Heart right ventricle (tissue), 16 donors: ENCODE measurements around the gene ASB5. TPM values are rescaled to one million over a fixed set of nuclear protein-coding genes. Genes with fewer than 3 reads are reported as not detected.
"Not testable (repeated sequence)": the region's sequence is repeated elsewhere in the genome, so short reads cannot be mapped to it uniquely, and the experiment has no call there.

Experiments used
- ATAC-seq, 8 donors: fragments of 200-7000 bp; cut with Tn5 transposase; one replicate each; pipeline ENCODE4 v1.9.1; 2020; ENCODE audit warnings: mild to moderate bottlenecking in 8 of 8, moderate library complexity in 8 of 8, moderate number of reproducible peaks in 1 of 8
- DNase-seq, 2 donors: peaks; one replicate each; pipeline ENCODE4 v3.0.0-alpha.2; 2020
- H3K27ac ChIP-seq, 10 donors: fragments of 200-600 bp; sonication (generic) in 2 of 10; one replicate each; pipeline versions ENCODE4 v1.5.0 to v1.8.0; 2020 to 2022; ENCODE audit warnings: mild to moderate bottlenecking in 3 of 10
- H3K27me3 ChIP-seq, 7 donors: fragments of 200-600 bp; one replicate each; pipeline ENCODE4 v1.8.0; 2021 to 2022; ENCODE audit warnings: mild to moderate bottlenecking in 2 of 7
- H3K36me3 ChIP-seq, 9 donors: fragments of 200-600 bp; sonication (generic) in 1 of 9; one replicate each; pipeline versions ENCODE4 v1.5.0 to v1.8.0; 2020 to 2022; ENCODE audit warnings: mild to moderate bottlenecking in 2 of 9
- H3K4me1 ChIP-seq, 9 donors: fragments of 200-600 bp; sonication (generic) in 1 of 9; one replicate each; pipeline versions ENCODE4 v1.5.0 to v1.8.0; 2020 to 2022; ENCODE audit warnings: mild to moderate bottlenecking in 4 of 9
- H3K4me3 ChIP-seq, 10 donors: fragments of 200-600 bp; sonication (generic) in 2 of 10; one replicate each; pipeline versions ENCODE4 v1.5.0 to v1.8.0; 2020 to 2022; ENCODE audit warnings: mild to moderate bottlenecking in 7 of 10, moderate library complexity in 2 of 10
- H3K9me3 ChIP-seq, 11 donors: fragments of 200-600 bp in 10 of 11; sonication (generic) in 2 of 11; one replicate each; pipeline versions ENCODE4 v1.5.0 to v1.8.0; 2013 to 2022; ENCODE audit warnings: mild to moderate bottlenecking in 2 of 11, control low read depth in 1 of 11, moderate library complexity in 1 of 11
- CTCF ChIP-seq, 9 donors: fragments of 200-600 bp; sonication (generic) in 2 of 9; IDR thresholded peaks; one replicate each; pipeline versions ENCODE4 v1.5.0 to v1.8.0; 2021 to 2022; ENCODE audit warnings: antibody characterized with exemption in 9 of 9, mild to moderate bottlenecking in 5 of 9, moderate library complexity in 1 of 9
- WGBS, 2 donors: extraction: QIAGEN DNeasy Blood & Tissue Kit; methylation state at CpG; one replicate each; pipeline ENCODE4 v1.1.7; 2013; ENCODE audit warnings: inconsistent platforms in 1 of 2; 5-methylcytosine and 5-hydroxymethylcytosine counted together
- intact Hi-C, 10 donors: fragments of 100-400 bp; cut with DNase I; formaldehyde crosslinking; loops; one replicate each; pipeline versions ENCODE4 v1.11.1 to v1.14.2; 2022
- polyA plus RNA-seq, 2 donors: library from polyadenylated mRNA; stranded (reverse); fragments of 200-250 nt; gene quantifications; one replicate each; pipeline ENCODE4 v1.2.3, GENCODE V29; 2013
- total RNA-seq, 10 donors: library from RNA; stranded (reverse); fragmentation: NEBNext Ultra II Directional in 3 of 10; extraction: Animal tissue kit (Norgen Biotek cat#: 25700) in 3 of 10; gene quantifications; one replicate each; pipeline versions ENCODE4 v1.2.1 to v1.2.4, GENCODE V29; 2021 to 2023
- donor health status: Arrhythmogenic right ventricular cardiomyopathy.
- donor health status: ischemic (EF 13 %, LVEDD 7.1; RV severe dilation, severe dysfunction).
- donor health status: healthy with polysubstance abuse.
- donor health status: DM: no; HTN: yes; CAD: no.
- donor health status: DM: no; HTN: no; CAD: no.
- donor health status: ischemic (EF 25% LVEDD 6.9; RV normal size, moderate dysfunction).
- donor health status: ischemic (EF 25% LVEDD 5.7; RV mildly dilated, moderate dysfunction).
- donor health status: healthy.
- donor health status: DM: yes; HTN: yes; CAD: no.
- donor health status: Ischemic cardiomyopathy.
- donor health status: ischemic (EF 35%, LVEDD 5.7; RV mildly dilated, moderate dysfunction).
- donor health status: nonischemic (EF 11% LVEDD 7.7; RV severe dilation, severe dysfunction).
- donor health status: DM: yes; HTN: yes; CAD: no.
- donor health status: PGD.
- donor health status: ischemic (EF 29% LVEDD 5.4; RV normal size, mild dysfunction).
- donor health status: nonischemic (EF 23%, LVEDD 6.1; RV moderate dilation, normal function).

Gene ASB5
- total and polyA plus RNA-seq, 12 donors, result 0.95 to 6.5 (median 3.8) TPM

GRCh38 chr4:176289561-176289960 is 20.5 kb upstream of the ASB5 start:
- Histone ChIP-seq H3K27me3 (no peaks in the 10 kb centered on the region), H3K4me1 (peaks cover 0 to 11% (median 0%) of the 10 kb centered on the region in 9 donors), H3K36me3 (no peaks in the 10 kb centered on the region), H3K4me3 (no peak overlapping the region), H3K9me3 (no peaks in the 10 kb centered on the region), H3K27ac (no peak overlapping the region)
- ATAC-seq (no peak), DNase-seq (no peak)
- WGBS, 2 donors, result 91 to 92% methylated on average over 6 of the region's 6 CpGs
- TF ChIP-seq CTCF (IDR thresholded peaks at IDR 0.05), result no peak
- intact Hi-C loops, result no loop called here

GRCh38 chr4:176288020-176288419 is 19.0 kb upstream of the ASB5 start:
- no peaks in the 10 kb centered on the region for H3K9me3 ChIP-seq
- no peak for ATAC-seq
- intact Hi-C loops, result no loop called here
- H3K27ac ChIP-seq, result no peak overlapping the region
- DNase-seq, result no peak
- no peak for TF ChIP-seq CTCF (IDR thresholded peaks at IDR 0.05)
- no peaks in the 10 kb centered on the region for H3K27me3 ChIP-seq
- no peaks in the 10 kb centered on the region for H3K36me3 ChIP-seq
- H3K4me1 ChIP-seq, result peaks cover 0 to 11% (median 0%) of the 10 kb centered on the region in 9 donors
- H3K4me3 ChIP-seq, result no peak overlapping the region

GRCh38 chr4:176287546-176287945 is 18.5 kb upstream of the ASB5 start:
- Histone ChIP-seq H3K4me1 (peaks cover 0 to 11% (median 0%) of the 10 kb centered on the region in 9 donors), H3K36me3 (no peaks in the 10 kb centered on the region), H3K27me3 (no peaks in the 10 kb centered on the region), H3K9me3 (no peaks in the 10 kb centered on the region), H3K4me3 (no peak overlapping the region), H3K27ac (no peak overlapping the region)
- DNase-seq (no peak), ATAC-seq (no peak)
- intact Hi-C loops, result no loop called here
- no peak for TF ChIP-seq CTCF (IDR thresholded peaks at IDR 0.05)

GRCh38 chr4:176286728-176287127 is 17.7 kb upstream of the ASB5 start:
- ATAC-seq (peak in 6 of 8 donors; percentile 35 to 83 (median 65)), DNase-seq (no peak)
- no peaks in the 10 kb centered on the region for H3K9me3 ChIP-seq
- intact Hi-C loops, result no loop called here
- H3K4me3 ChIP-seq, result no peak overlapping the region
- 29 to 34% methylated on average over 3 of the region's 3 CpGs for WGBS, 2 donors
- no peaks in the 10 kb centered on the region for H3K36me3 ChIP-seq
- peak overlapping the region in 2 of 10 donors; percentile 17 to 19 for H3K27ac ChIP-seq
- H3K27me3 ChIP-seq, result no peaks in the 10 kb centered on the region
- TF ChIP-seq CTCF (IDR thresholded peaks at IDR 0.05), result no peak
- peaks cover 0 to 11% (median 0%) of the 10 kb centered on the region in 9 donors for H3K4me1 ChIP-seq

DNA sequence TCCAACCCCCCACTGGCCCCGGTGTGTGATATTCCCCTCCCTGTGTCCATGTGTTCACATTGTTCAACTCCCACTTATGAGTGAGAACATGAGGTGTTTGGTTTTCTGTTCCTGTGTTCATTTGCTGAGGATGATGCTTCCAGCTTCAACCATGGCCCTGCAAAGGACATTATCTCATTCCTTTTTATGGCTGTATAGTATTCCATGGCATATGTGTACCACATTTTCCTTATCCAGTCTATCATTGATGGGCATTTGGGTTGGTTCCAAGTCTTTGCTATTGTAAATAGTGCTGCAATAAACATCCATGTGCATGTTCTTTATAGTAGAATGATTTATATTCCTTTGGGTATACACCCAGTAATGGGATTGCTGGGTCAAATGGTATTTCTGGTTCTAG is 10.5 kb upstream of the ASB5 start:
- H3K4me1 ChIP-seq, H3K4me3 ChIP-seq, H3K27ac ChIP-seq, DNase-seq, H3K36me3 ChIP-seq, H3K9me3 ChIP-seq, ATAC-seq, H3K27me3 ChIP-seq: not testable (repeated sequence)
- intact Hi-C loops, result loop anchor here in 8 of 10 donors (5.0 to 10.0 kb wide), 3 partner anchors 63 to 127 kb away; partner anchors contain the start of gene SPATA4 (in 4 of the 8)
- 98 to 100% methylated on average over 1 of the region's 1 CpG for WGBS, 2 donors
